Daoy (cell line): ENCODE measurements around the gene PRPH. TPM values are rescaled to one million over a fixed set of nuclear protein-coding genes. Genes with fewer than 3 reads are reported as not detected.
"Not testable (repeated sequence)": the region's sequence is repeated elsewhere in the genome, so short reads cannot be mapped to it uniquely, and the experiment has no call there.

Experiments
- DNase-seq: peaks from one replicate; pipeline ENCODE4 v3.0.0-alpha.2; 2015; ENCODE audit warnings: low read depth
- total RNA-seq: library from RNA; depleted of rRNA; stranded (reverse); fragments of >200 nt; shearing (Covaris generic); gene quantifications from 2 replicates; pipeline ENCODE4 v1.2.3, GENCODE V29; 2014

The PRPH gene
- total RNA-seq, 1 experiment from 2014 or later, result 0.69 TPM

GRCh38 chr12:49332891-49333371 lies 38.0 kb downstream of the PRPH start:
- DNase-seq, result peak; percentile 9

GRCh38 chr12:49333778-49334177 lies 38.8 kb downstream of the PRPH start:
- not testable (repeated sequence) for DNase-seq

- DNase-seq, result no peak
Measured at GRCh38 chr12:49334226-49334625, 39.3 kb downstream of the PRPH start.

GRCh38 chr12:49334681-49335080 lies 39.7 kb downstream of the PRPH start:
- no peak for DNase-seq

GRCh38 chr12:49335118-49335954 lies 40.4 kb downstream of the PRPH start:
- no peak for DNase-seq

GRCh38 chr12:49335955-49336644 lies 41.2 kb downstream of the PRPH start:
- DNase-seq, result no peak

- DNase-seq, result peak; percentile 85
Measured at GRCh38 chr12:49336645-49337584, 42.0 kb downstream of the PRPH start, which contains the start of gene C1QL4. TSS of gene C1QL4 (minus strand) at chr12:49337188. CDS start at chr12:49336477, 711 bp downstream.

GRCh38 chr12:49338830-49339463 lies 44.0 kb downstream of the PRPH start:
- no peak for DNase-seq

GRCh38 chr12:49339464-49339861 lies 44.5 kb downstream of the PRPH start:
- no peak for DNase-seq

GRCh38 chr12:49340095-49340870 lies 45.3 kb downstream of the PRPH start:
- no peak for DNase-seq

GRCh38 chr12:49340971-49341776 lies 46.2 kb downstream of the PRPH start:
- DNase-seq, result no peak

- DNase-seq, result no peak
Measured at GRCh38 chr12:49341777-49342065, 46.8 kb downstream of the PRPH start.

- peak; percentile 94 for DNase-seq
Measured at GRCh38 chr12:49342066-49342913, 47.3 kb downstream of the PRPH start.

GRCh38 chr12:49342914-49343731 lies 48.2 kb downstream of the PRPH start:
- no peak for DNase-seq

GRCh38 chr12:49344486-49345050 lies 49.6 kb downstream of the PRPH start:
- no peak for DNase-seq

- peak; percentile 59 for DNase-seq
Measured at GRCh38 chr12:49345051-49345824, 50.3 kb downstream of the PRPH start.
